ENCODE measurements around the gene WDFY4.

WDFY4 gene

DNA sequence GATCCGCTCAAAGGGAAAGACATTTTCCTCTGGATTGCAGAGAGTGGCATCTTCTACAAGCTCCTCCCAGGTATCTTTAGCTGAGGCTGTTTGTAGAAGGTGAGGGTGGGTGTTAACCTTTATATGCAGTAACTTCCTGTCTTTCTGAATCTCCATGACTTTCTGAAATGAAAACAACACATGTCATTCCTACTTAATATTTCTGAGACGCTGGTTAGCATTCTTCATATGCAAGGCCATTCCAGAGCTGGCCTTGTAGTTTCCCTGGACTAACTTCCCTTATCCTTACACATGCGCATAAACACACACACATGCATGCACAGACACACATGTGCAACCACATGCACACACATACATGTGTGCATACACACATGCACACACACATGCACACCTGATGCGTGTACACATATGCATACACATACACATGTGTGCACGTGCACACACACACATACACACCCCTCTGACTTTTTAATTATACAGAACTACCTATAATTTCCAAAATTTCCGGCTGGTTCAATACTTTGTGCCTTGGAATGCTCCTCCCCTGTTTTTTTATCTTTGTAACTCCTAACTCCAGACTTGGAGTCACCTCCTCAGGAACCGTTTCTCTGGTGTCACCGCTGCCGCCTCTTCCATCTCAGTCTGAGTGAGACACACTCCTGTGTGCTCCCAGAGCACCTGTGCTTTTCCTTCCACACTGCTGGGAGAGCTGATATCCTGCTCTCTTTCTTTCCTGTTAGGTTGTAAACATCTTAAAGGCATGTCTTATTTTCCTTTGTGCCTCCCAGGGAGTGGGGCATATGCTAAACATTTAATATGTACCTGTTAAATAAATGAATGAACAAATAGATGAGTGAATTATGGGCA, 199.7 kb downstream of the WDFY4 start:
- DNase-seq: no peak

DNA sequence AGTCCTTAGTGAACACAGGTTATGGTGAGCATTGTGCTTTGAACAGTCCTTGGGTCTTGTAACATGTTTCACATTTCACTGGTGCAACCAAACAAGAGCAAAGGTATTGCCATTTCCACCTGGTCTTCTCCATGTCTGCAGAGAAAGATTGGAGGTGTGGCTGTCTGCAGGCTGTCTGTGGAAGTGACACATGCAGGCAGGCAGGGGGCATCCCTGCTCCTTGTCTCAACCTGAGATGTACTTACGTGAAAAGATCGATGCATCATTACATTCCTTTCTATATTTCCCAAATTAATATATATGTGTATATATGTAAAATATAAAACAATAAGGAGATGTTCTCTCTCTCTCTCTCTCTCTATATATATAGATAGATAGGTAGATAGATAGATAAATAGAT, 200.7 kb downstream of the WDFY4 start:
- no peak for DNase-seq

DNA sequence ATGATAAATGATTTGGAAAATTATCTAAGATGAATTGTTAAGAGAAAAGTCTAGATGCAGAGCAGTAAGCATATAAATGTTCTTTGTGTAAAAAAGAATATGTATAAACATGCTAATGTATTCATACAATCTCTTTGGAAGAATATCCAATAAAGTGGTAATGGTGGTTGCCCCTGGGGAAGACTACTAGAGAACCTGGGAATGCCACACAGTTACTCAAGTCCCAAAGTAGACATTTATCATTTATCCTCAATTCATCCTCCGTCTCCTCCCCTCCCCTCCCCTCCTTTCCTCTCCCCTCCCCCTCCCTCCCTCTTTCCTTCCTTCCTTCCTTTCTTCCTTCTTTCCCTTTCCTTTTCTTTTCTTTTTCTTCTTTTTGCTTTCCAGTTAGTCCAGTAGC, 203.3 kb downstream of the WDFY4 start:
- DNase-seq: no peak

GRCh38 chr10:48890888-48891850, 206.5 kb downstream of the WDFY4 start:
- DNase-seq: no peak

- DNase-seq: no peak
Observed at GRCh38 chr10:48894911-48895802, 210.5 kb downstream of the WDFY4 start.

DNA sequence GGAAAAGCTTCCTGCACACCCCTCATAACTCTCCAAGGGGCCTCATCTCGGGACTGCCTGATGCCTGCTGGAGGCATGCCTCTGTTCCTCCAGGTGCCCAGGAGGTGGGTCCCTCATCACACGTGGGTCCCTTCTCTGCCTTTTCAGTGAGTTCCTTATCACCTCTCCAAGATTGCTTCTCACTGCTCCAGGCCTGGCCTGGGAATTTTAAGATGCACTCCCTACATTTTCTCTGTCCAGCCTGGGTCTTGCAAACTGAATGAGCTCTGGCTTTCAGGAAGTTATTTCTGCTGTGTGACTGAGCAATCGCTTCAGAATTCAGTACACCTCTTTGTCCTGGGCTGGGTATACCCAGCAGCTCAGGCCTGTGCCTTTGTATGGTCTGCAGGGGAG, 211.1 kb downstream of the WDFY4 start:
- DNase-seq: no peak

DNA sequence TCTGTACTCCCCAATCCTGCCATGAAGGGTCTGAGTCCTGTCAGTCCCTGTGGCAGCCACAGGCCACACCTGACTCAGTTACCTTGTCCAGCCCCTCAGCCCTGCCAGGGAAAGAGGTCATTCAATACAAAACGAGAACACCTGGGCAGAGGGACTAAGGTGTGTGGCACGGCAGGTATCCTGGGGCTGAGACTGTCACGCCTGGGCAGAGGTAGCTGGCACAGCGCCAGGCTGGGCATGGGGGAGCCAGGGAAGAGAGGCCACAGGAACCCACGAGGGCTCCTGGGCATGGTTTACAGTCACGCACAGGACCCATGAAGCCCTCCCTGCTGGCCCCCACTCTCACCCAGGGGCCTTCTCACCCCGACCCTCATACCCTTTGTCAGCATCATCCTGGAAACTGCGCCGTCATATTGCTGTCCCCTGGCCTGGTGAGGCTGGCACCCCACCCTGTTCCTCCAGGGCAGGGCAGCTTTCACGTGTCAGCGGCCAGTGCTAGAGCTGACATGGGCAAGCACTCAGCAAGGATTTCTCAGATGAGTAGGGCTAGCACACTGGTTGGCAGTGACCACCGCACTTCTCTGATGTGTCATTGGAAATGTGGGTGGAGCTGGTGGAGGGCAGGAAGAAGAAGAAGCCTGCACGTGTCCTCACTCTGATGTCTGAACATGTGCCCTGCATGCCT, 212.2 kb downstream of the WDFY4 start:
- DNase-seq: no peak

GRCh38 chr10:48897441-48897790, 212.7 kb downstream of the WDFY4 start:
- DNase-seq: no peak

GRCh38 chr10:48898426-48898825, 213.8 kb downstream of the WDFY4 start:
- no peak for DNase-seq

DNA sequence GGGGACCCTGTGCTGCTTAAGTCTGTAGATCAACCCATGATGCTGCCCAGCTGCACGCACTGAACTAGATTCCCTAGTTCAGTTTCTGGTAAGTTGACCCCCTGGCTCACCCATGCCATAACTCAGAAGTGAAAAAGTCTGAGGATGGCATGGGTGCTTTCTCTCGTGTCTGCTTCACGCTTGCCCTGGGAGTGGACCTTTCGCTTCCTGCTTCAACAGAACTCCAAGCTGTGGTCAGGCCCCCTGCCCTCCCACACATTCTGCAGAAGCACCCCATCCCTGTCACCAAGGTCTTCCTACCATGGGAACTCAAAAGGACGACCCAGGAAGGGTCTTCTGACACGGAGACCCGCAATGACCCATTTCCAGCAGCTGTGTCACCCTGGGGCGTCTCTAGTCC, 215.1 kb downstream of the WDFY4 start:
- DNase-seq: no peak

GRCh38 chr10:48900371-48900801, 215.7 kb downstream of the WDFY4 start:
- DNase-seq: no peak

- no peak for DNase-seq
Observed at GRCh38 chr10:48901319-48901718, 216.6 kb downstream of the WDFY4 start.

DNA sequence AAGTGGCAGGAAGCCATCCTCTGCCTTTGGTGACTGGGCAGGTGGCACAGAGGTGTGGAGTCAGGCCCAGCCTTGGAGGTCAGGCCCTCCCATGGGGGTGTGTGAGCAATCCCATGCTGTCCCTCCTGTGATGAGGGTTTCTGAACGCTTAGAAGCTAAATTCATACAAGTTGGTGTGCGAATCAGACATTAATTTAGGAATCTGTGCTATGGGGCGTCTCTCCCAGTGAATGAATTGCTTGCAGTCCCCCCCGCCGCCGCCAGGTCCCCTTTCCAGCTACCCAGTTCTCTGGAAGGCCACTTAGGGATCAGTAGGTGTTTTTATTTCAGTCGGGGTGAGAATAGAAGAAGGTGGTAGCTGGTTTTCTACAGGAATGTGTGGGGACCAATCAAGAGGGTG, 217.4 kb downstream of the WDFY4 start:
- DNase-seq: no peak

- DNase-seq: no peak
Observed at GRCh38 chr10:48903151-48903550, 218.5 kb downstream of the WDFY4 start.

GRCh38 chr10:48904861-48905260, 220.2 kb downstream of the WDFY4 start:
- DNase-seq: no peak

DNA sequence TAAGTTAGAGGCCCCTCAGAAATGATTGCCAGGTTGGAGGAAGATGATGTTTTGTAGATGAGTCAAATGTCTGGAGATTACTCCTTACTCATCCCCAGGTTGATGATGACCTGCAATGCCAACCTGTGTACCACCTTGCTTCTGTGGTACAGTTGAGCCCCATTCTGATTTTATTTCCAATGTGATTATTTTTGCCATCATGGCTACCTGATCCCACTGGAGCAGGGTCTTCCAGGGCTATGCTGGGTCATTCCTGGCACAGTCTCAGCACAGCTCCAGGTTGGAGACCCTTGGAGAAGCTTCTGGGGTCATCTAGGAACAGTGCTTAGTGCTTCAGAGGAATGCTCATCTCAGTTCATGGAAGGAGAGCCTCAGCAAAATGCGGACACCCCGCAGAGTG, 220.6 kb downstream of the WDFY4 start:
- DNase-seq: no peak

GRCh38 chr10:48906841-48907240, 222.2 kb downstream of the WDFY4 start:
- DNase-seq: no peak

DNA sequence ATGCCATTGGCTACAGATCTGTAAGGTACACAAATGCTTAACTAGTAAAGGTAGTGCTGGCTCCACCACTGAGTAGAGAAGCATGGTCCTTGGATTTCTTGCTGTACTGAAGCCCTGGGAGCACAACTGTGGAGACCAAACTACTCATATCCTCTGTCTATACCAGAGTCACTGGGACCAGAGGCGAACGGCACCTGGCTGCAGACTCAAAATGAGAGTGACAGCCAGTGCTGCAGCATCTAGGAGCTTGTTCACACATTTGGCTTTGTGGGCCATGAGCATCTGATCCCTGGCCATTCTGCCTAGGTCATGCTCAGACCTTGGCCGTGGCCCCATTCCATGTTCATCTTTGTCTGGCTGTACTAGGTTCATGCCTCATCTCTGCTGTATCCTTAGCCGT, 223.1 kb downstream of the WDFY4 start:
- no peak for DNase-seq

GRCh38 chr10:48910548-48910947, 225.9 kb downstream of the WDFY4 start:
- no peak for DNase-seq

DNA sequence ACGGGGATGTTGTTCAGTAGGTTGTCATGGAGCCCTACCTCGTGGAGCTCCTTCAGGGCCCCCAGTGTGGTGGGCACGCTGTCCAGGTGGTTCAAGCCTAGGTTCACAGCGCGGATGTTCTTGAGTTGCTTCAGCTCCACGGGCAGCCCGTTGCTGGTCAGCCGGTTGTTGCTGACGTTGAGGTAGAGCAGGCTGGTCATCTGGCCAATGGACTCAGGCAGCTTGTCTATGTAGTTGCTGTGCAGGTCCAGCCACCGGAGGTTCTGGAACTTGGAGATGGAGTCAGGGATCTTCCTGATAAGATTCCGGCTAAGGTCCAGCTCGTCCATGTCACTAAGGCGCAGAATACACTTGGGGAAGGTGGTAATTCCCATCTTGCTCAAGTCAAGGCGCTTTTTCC, 229.0 kb downstream of the WDFY4 start:
- DNase-seq: no peak

- no peak for DNase-seq
Observed at GRCh38 chr10:48923748-48924147, 239.1 kb downstream of the WDFY4 start.

- no peak for DNase-seq
Observed at GRCh38 chr10:48924988-48925387, 240.3 kb downstream of the WDFY4 start.
